Measurements from ENCODE around the gene IGFN1. TPM values are rescaled to one million over a fixed set of nuclear protein-coding genes. Genes with fewer than 3 reads are reported as not detected.

IGFN1 gene
- polyA plus RNA-seq, 1 of the 3 experiments (the other 2 are of a cell fraction): 0.18 TPM

- no peaks in the 10 kb centered on the region for H3K79me2 ChIP-seq (ENCODE audit: insufficient read depth)
- ChIA-PET CTCF (interaction anchor here (3.8 kb wide), 1 partner anchor 78 kb away, joined by 11 read pairs; no protein-coding TSS in a partner anchor), POLR2A (no interaction called here)
- H3K9me3 ChIP-seq: no peaks in the 10 kb centered on the region
- no peak overlapping the region for H3K4me3 ChIP-seq (ENCODE audit: low read depth in 2 of 2, low read length in 1 of 2)
- H3K27me3 ChIP-seq (ENCODE audit: insufficient read depth): no peaks in the 10 kb centered on the region
- no peak overlapping the region for H3K27ac ChIP-seq (ENCODE audit: low read depth in 2 of 2, low read length in 1 of 2)
- no peaks in the 10 kb centered on the region for H4K20me1 ChIP-seq (ENCODE audit: insufficient read depth)
- H3K9ac ChIP-seq: no peak overlapping the region
- no peak overlapping the region for H3K4me2 ChIP-seq
- DNase-seq: no peak
- 50% methylated on average over 2 of the region's 5 CpGs for WGBS (ENCODE audit: low lambda C conversion rate)
- no peaks in the 10 kb centered on the region for H3F3A ChIP-seq (replicated peaks; ENCODE audit: insufficient read depth)
- no peaks in the 10 kb centered on the region for H3K9me2 ChIP-seq
- TF ChIP-seq TAF1 (IDR thresholded peaks at IDR 0.05; ENCODE audit: borderline replicate concordance, low read depth, low read length): no peak
- TF ChIP-seq JUND (IDR thresholded peaks at IDR 0.05): no peak
- TF ChIP-seq TEAD4 (IDR thresholded peaks at IDR 0.05; ENCODE audit: borderline replicate concordance, insufficient read depth): no peak
- no peak for TF ChIP-seq FOSL2 (IDR thresholded peaks at IDR 0.05; ENCODE audit: borderline replicate concordance, low read depth)
- TF ChIP-seq MXI1 (IDR thresholded peaks at IDR 0.05; ENCODE audit: low read depth, low read length): no peak
- no peak for TF ChIP-seq RCOR1 (IDR thresholded peaks at IDR 0.05; ENCODE audit: low read length)
- TF ChIP-seq EZH2phosphoT487 (IDR thresholded peaks at IDR 0.05; ENCODE audit: borderline replicate concordance, low read depth): no peak
- TF ChIP-seq ELF1 (IDR thresholded peaks at IDR 0.05): no peak
- no peak for TF ChIP-seq NRF1 (IDR thresholded peaks at IDR 0.05; ENCODE audit: low read depth, low read length)
- no peak for TF ChIP-seq SMC3 (IDR thresholded peaks at IDR 0.05; ENCODE audit: low read depth, low read length)
- no peak for TF ChIP-seq TCF12 (IDR thresholded peaks at IDR 0.05)
- TF ChIP-seq, protein P1, sequence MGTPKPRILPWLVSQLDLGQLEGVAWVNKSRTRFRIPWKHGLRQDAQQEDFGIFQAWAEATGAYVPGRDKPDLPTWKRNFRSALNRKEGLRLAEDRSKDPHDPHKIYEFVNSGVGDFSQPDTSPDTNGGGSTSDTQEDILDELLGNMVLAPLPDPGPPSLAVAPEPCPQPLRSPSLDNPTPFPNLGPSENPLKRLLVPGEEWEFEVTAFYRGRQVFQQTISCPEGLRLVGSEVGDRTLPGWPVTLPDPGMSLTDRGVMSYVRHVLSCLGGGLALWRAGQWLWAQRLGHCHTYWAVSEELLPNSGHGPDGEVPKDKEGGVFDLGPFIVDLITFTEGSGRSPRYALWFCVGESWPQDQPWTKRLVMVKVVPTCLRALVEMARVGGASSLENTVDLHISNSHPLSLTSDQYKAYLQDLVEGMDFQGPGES (IDR thresholded peaks at IDR 0.05; ENCODE audit: low read depth, low read length): no peak
- TF ChIP-seq NFIC (IDR thresholded peaks at IDR 0.05; ENCODE audit: borderline replicate concordance): no peak
- TF ChIP-seq USF2 (IDR thresholded peaks at IDR 0.05; ENCODE audit: borderline replicate concordance, low read depth, low read length): no peak
- no peak for TF ChIP-seq YY1 (IDR thresholded peaks at IDR 0.05; ENCODE audit: low read depth)
- no peak for TF ChIP-seq CHD2 (IDR thresholded peaks at IDR 0.05; ENCODE audit: low read length, partially characterized antibody)
- no peak overlapping the region for H2AFZ ChIP-seq (ENCODE audit: low read depth)
- peaks cover 0 to 32% of the 10 kb centered on the region in 2 experiments; a peak in 1 of 4 replicates for H3K4me1 ChIP-seq (ENCODE audit: control insufficient read depth in 1 of 2, insufficient read depth in 2 of 2, low read depth in 1 of 2, low read length in 1 of 2)
- peaks cover 29 to 94% of the 10 kb centered on the region in 2 experiments for H3K36me3 ChIP-seq (replicated peaks in 1 of 2; ENCODE audit: control insufficient read depth in 1 of 2, insufficient read depth in 2 of 2, low read length in 1 of 2)
Observed at GRCh38 chr1:201144701-201145100, 45.9 kb upstream of the IGFN1 start.

GRCh38 chr1:201145132-201145531 is 45.5 kb upstream of the IGFN1 start:
- POLR2A ChIA-PET: no interaction called here
- no peaks in the 10 kb centered on the region for H3K27me3 ChIP-seq (ENCODE audit: insufficient read depth)
- H3K4me1 ChIP-seq (ENCODE audit: control insufficient read depth in 1 of 2, insufficient read depth in 2 of 2, low read depth in 1 of 2, low read length in 1 of 2): peaks cover 0 to 32% of the 10 kb centered on the region in 2 experiments; a peak in 1 of 4 replicates
- H3K4me2 ChIP-seq: no peak overlapping the region
- no peaks in the 10 kb centered on the region for H3K79me2 ChIP-seq (ENCODE audit: insufficient read depth)
- no peak overlapping the region for H3K4me3 ChIP-seq (ENCODE audit: low read depth in 2 of 2, low read length in 1 of 2)
- no peak overlapping the region for H3K27ac ChIP-seq (ENCODE audit: low read depth in 2 of 2, low read length in 1 of 2)
- no peaks in the 10 kb centered on the region for H3K9me2 ChIP-seq
- H3K9ac ChIP-seq: no peak overlapping the region
- DNase-seq: no peak
- H2AFZ ChIP-seq (ENCODE audit: low read depth): no peak overlapping the region
- TF ChIP-seq FOSL2 (IDR thresholded peaks at IDR 0.05; ENCODE audit: borderline replicate concordance, low read depth): no peak
- CTCF ChIA-PET: interaction anchor here (1.4 to 3.8 kb wide), 2 partner anchors 26 to 77 kb away, joined by 3 to 11 read pairs; no protein-coding TSS in a partner anchor
- peaks cover 32 to 94% of the 10 kb centered on the region in 2 experiments for H3K36me3 ChIP-seq (replicated peaks in 1 of 2; ENCODE audit: control insufficient read depth in 1 of 2, insufficient read depth in 2 of 2, low read length in 1 of 2)
- no peaks in the 10 kb centered on the region for H4K20me1 ChIP-seq (ENCODE audit: insufficient read depth)
- no peaks in the 10 kb centered on the region for H3K9me3 ChIP-seq
- WGBS (ENCODE audit: low lambda C conversion rate): 90% methylated on average over 3 of the region's 3 CpGs
- no peaks in the 10 kb centered on the region for H3F3A ChIP-seq (replicated peaks; ENCODE audit: insufficient read depth)
